ENCODE results near the gene CTU1.
A peak's percentile ranks its signal among the peaks of the same experiment; 100 is the strongest.

The CTU1 gene

DNA sequence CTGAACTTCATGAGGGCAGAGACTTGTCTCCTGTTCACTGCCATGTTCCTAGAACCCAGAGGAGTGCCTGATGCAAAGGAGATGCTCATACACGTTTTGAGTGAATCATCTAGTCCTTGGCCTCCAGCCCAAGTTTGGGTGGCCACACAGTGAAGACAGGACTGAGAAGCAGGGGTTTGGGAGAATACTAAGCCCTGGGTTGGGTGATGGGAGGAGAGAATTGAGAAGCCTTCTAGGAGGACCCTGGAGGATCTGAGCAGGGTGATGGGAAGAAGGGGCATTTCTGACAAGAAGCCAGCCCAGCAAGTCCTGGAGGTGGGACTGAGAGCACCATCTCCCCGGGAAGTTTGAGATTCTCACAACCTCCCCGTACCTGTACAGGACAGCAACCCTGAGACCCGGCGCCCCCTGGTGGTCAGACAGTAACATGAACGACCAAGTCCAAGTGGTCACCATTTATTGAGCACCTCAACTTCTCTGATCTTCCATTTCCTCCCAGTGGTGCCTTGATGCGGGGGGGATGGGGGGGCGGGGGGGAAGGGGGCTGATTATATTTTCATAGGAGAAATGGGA is 11.0 kb downstream of the CTU1 start:
- H3K4me3 ChIP-seq (ENCODE audit: insufficient read length, low read depth) = no peak overlapping the region
- TF ChIP-seq ZNF274 (IDR thresholded peaks at IDR 0.05; ENCODE audit: low read depth, low read length) = no peak
- no peak for TF ChIP-seq YY1 (IDR thresholded peaks at IDR 0.05; ENCODE audit: insufficient read depth, insufficient read length)
- TF ChIP-seq SUZ12 (IDR thresholded peaks at IDR 0.05; ENCODE audit: extremely low read depth, insufficient read depth, insufficient read length) = no peak
- H3K9ac ChIP-seq (ENCODE audit: insufficient read length, low read depth) = no peak overlapping the region
- H3K4me1 ChIP-seq (ENCODE audit: insufficient read depth, insufficient read length) = peaks cover 6% of the 10 kb centered on the region
- DNase-seq (ENCODE audit: low read depth, low spot score) = peak; percentile 28
- H3K27me3 ChIP-seq (ENCODE audit: insufficient read depth, insufficient read length) = no peaks in the 10 kb centered on the region
- H3K36me3 ChIP-seq (ENCODE audit: insufficient read depth, insufficient read length, low read length) = peaks cover 22% of the 10 kb centered on the region
- H3K9me3 ChIP-seq (ENCODE audit: insufficient read depth, low read length) = no peaks in the 10 kb centered on the region

- Histone ChIP-seq H3K4me1 (ENCODE audit: insufficient read depth, insufficient read length) (peaks cover 6% of the 10 kb centered on the region), H3K36me3 (ENCODE audit: insufficient read depth, insufficient read length, low read length) (peaks cover 21% of the 10 kb centered on the region), H3K9ac (ENCODE audit: insufficient read length, low read depth) (no peak overlapping the region), H3K9me3 (ENCODE audit: insufficient read depth, low read length) (no peaks in the 10 kb centered on the region), H3K27me3 (ENCODE audit: insufficient read depth, insufficient read length) (no peaks in the 10 kb centered on the region), H3K4me3 (ENCODE audit: insufficient read length, low read depth) (no peak overlapping the region)
- DNase-seq (ENCODE audit: low read depth, low spot score) = no peak
- TF ChIP-seq ZNF274 (IDR thresholded peaks at IDR 0.05; ENCODE audit: low read depth, low read length) = no peak
- TF ChIP-seq SUZ12 (IDR thresholded peaks at IDR 0.05; ENCODE audit: extremely low read depth, insufficient read depth, insufficient read length) = no peak
- no peak for TF ChIP-seq YY1 (IDR thresholded peaks at IDR 0.05; ENCODE audit: insufficient read depth, insufficient read length)
These were observed 11.6 kb downstream of the CTU1 start for GRCh38 chr19:51096473-51097165.

- Histone ChIP-seq H3K9ac (ENCODE audit: insufficient read length, low read depth) (no peak overlapping the region), H3K36me3 (ENCODE audit: insufficient read depth, insufficient read length, low read length) (peaks cover 9% of the 10 kb centered on the region), H3K4me1 (ENCODE audit: insufficient read depth, insufficient read length) (peaks cover 6% of the 10 kb centered on the region), H3K27me3 (ENCODE audit: insufficient read depth, insufficient read length) (no peaks in the 10 kb centered on the region), H3K4me3 (ENCODE audit: insufficient read length, low read depth) (no peak overlapping the region), H3K9me3 (ENCODE audit: insufficient read depth, low read length) (no peaks in the 10 kb centered on the region)
- TF ChIP-seq SUZ12 (IDR thresholded peaks at IDR 0.05; ENCODE audit: extremely low read depth, insufficient read depth, insufficient read length) (no peak), YY1 (IDR thresholded peaks at IDR 0.05; ENCODE audit: insufficient read depth, insufficient read length) (no peak), ZNF274 (IDR thresholded peaks at IDR 0.05; ENCODE audit: low read depth, low read length) (no peak)
- DNase-seq (ENCODE audit: low read depth, low spot score) = no peak
These were observed 13.4 kb downstream of the CTU1 start for GRCh38 chr19:51094696-51095279.

- H3K9me3 ChIP-seq (ENCODE audit: insufficient read depth, low read length) = no peaks in the 10 kb centered on the region
- H3K36me3 ChIP-seq (ENCODE audit: insufficient read depth, insufficient read length, low read length) = peaks cover 5% of the 10 kb centered on the region
- DNase-seq (ENCODE audit: low read depth, low spot score) = no peak
- no peaks in the 10 kb centered on the region for H3K27me3 ChIP-seq (ENCODE audit: insufficient read depth, insufficient read length)
- H3K9ac ChIP-seq (ENCODE audit: insufficient read length, low read depth) = peak overlapping the region; percentile 8
- H3K4me3 ChIP-seq (ENCODE audit: insufficient read length, low read depth) = no peak overlapping the region
- peaks cover 6% of the 10 kb centered on the region for H3K4me1 ChIP-seq (ENCODE audit: insufficient read depth, insufficient read length)
- TF ChIP-seq SUZ12 (IDR thresholded peaks at IDR 0.05; ENCODE audit: extremely low read depth, insufficient read depth, insufficient read length) (no peak), ZNF274 (IDR thresholded peaks at IDR 0.05; ENCODE audit: low read depth, low read length) (no peak), YY1 (IDR thresholded peaks at IDR 0.05; ENCODE audit: insufficient read depth, insufficient read length) (no peak)
These were observed 14.5 kb downstream of the CTU1 start for GRCh38 chr19:51093510-51094345.

GRCh38 chr19:51093101-51093500 is 15.1 kb downstream of the CTU1 start:
- Histone ChIP-seq H3K27me3 (ENCODE audit: insufficient read depth, insufficient read length) (no peaks in the 10 kb centered on the region), H3K4me3 (ENCODE audit: insufficient read length, low read depth) (no peak overlapping the region), H3K4me1 (ENCODE audit: insufficient read depth, insufficient read length) (peaks cover 6% of the 10 kb centered on the region), H3K36me3 (ENCODE audit: insufficient read depth, insufficient read length, low read length) (peaks cover 4% of the 10 kb centered on the region), H3K9me3 (ENCODE audit: insufficient read depth, low read length) (no peaks in the 10 kb centered on the region), H3K9ac (ENCODE audit: insufficient read length, low read depth) (no peak overlapping the region)
- DNase-seq (ENCODE audit: low read depth, low spot score) = no peak
- TF ChIP-seq YY1 (IDR thresholded peaks at IDR 0.05; ENCODE audit: insufficient read depth, insufficient read length) (no peak), SUZ12 (IDR thresholded peaks at IDR 0.05; ENCODE audit: extremely low read depth, insufficient read depth, insufficient read length) (no peak), ZNF274 (IDR thresholded peaks at IDR 0.05; ENCODE audit: low read depth, low read length) (no peak)

GRCh38 chr19:51091895-51092873 is 16.0 kb downstream of the CTU1 start:
- H3K9ac ChIP-seq (ENCODE audit: insufficient read length, low read depth) = no peak overlapping the region
- DNase-seq (ENCODE audit: low read depth, low spot score) = no peak
- TF ChIP-seq ZNF274 (IDR thresholded peaks at IDR 0.05; ENCODE audit: low read depth, low read length) (no peak), SUZ12 (IDR thresholded peaks at IDR 0.05; ENCODE audit: extremely low read depth, insufficient read depth, insufficient read length) (no peak), YY1 (IDR thresholded peaks at IDR 0.05; ENCODE audit: insufficient read depth, insufficient read length) (no peak)
- H3K9me3 ChIP-seq (ENCODE audit: insufficient read depth, low read length) = no peaks in the 10 kb centered on the region
- peaks cover 6% of the 10 kb centered on the region for H3K4me1 ChIP-seq (ENCODE audit: insufficient read depth, insufficient read length)
- no peak overlapping the region for H3K4me3 ChIP-seq (ENCODE audit: insufficient read length, low read depth)
- no peaks in the 10 kb centered on the region for H3K27me3 ChIP-seq (ENCODE audit: insufficient read depth, insufficient read length)
- H3K36me3 ChIP-seq (ENCODE audit: insufficient read depth, insufficient read length, low read length) = no peaks in the 10 kb centered on the region
